Measurements from ENCODE around the gene HIVEP3. TPM values are rescaled to one million over a fixed set of nuclear protein-coding genes. Genes with fewer than 3 reads are reported as not detected.
A peak's percentile ranks its signal among the peaks of the same experiment; 100 is the strongest.

The HIVEP3 gene
- total RNA-seq, 8 experiments from 2014 or later: 3.1 to 8.0 (median 4.6) TPM

DNA sequence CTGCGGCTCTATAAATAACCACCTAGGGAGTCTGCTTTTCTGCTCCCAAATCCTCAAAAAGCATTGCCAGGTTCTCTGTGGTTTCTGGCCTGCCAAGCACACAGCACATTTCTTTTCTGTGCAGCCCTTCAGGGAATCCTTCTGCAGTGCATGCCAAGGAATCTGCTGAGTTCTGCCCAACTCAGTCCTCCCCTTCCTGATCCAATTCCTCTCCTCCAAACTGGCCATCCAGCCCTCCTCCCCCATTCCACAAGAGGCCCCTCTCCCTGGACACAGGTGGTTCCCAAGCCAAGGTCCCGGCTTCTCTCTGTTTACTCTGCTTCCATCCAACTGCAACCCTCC, 61.8 kb downstream of the HIVEP3 start:
- no peak for ATAC-seq (replicated peaks in 6 of 8)
- WGBS, 10 experiments: 0 to 100% (median 81%) methylated on average over 1 to 2 of the region's 2 CpGs; no CpG with 5 or more reads in 4 of the 10 experiments
- Histone ChIP-seq H3K27ac (no peak overlapping the region), H3K4me1 (replicated peaks in 1 of 2) (peaks cover 1 to 11% of the 10 kb centered on the region in 2 donors), H3K4me3 (no peak overlapping the region)
- in situ Hi-C loops (cut with MboI; ENCODE audit: low pct_unique_long_range_greater_than_20kb in 2 of 9, low sequenced_read_pairs in 9 of 9, unreplicated experiment in 9 of 9): no loop called here

GRCh38 chr1:41856151-41856943, 62.4 kb downstream of the HIVEP3 start:
- no peak overlapping the region for H3K27ac ChIP-seq
- ATAC-seq (replicated peaks in 6 of 8): no peak
- in situ Hi-C loops (cut with MboI; ENCODE audit: low pct_unique_long_range_greater_than_20kb in 2 of 9, low sequenced_read_pairs in 9 of 9, unreplicated experiment in 9 of 9): no loop called here
- peaks cover 0 to 5% of the 10 kb centered on the region in 2 donors for H3K4me1 ChIP-seq (replicated peaks in 1 of 2)
- 28 to 100% (median 91%) methylated on average over 1 to 13 of the region's 13 CpGs; no CpG with 5 or more reads in 1 of the 10 experiments for WGBS, 10 experiments
- no peak overlapping the region for H3K4me3 ChIP-seq

DNA sequence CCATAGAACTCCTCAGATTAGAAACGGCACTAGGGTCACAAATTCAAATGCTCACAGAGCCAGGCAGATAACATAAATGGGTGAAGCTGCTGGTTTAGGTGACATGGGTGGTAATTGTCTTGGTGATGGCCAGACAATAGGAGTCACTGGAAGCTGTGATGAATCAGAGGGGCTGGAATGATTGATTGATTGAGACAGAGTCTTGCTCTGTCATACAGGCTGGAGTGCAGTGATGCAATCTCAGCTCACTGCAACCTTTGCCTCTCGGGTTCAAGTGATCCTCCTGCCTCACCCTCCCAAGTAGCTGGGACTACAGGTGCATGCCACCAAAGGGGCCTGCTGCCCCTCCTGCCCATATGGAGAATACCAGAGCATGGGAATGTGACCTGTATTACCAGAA, 63.0 kb downstream of the HIVEP3 start:
- in situ Hi-C loops (cut with MboI; ENCODE audit: low pct_unique_long_range_greater_than_20kb in 2 of 9, low sequenced_read_pairs in 9 of 9, unreplicated experiment in 9 of 9): no loop called here
- Histone ChIP-seq H3K27ac (no peak overlapping the region), H3K4me1 (replicated peaks in 1 of 2) (peaks cover 0 to 4% of the 10 kb centered on the region in 2 donors), H3K4me3 (no peak overlapping the region)
- WGBS, 10 experiments: 20 to 89% (median 75%) methylated on average over 1 to 2 of the region's 2 CpGs; no CpG with 5 or more reads in 5 of the 10 experiments
- ATAC-seq (replicated peaks in 6 of 8): no peak

- Histone ChIP-seq H3K27ac (no peak overlapping the region), H3K4me3 (no peak overlapping the region), H3K4me1 (replicated peaks in 1 of 2) (peaks cover 0 to 4% of the 10 kb centered on the region in 2 donors)
- WGBS, 10 experiments: 60 to 100% (median 86%) methylated on average over 1 to 3 of the region's 6 CpGs; no CpG with 5 or more reads in 5 of the 10 experiments
- in situ Hi-C loops (cut with MboI; ENCODE audit: low pct_unique_long_range_greater_than_20kb in 2 of 9, low sequenced_read_pairs in 9 of 9, unreplicated experiment in 9 of 9): no loop called here
- no peak for ATAC-seq (replicated peaks in 6 of 8)
Observed at GRCh38 chr1:41853907-41854306, 64.8 kb downstream of the HIVEP3 start.

- 67 to 100% (median 89%) methylated on average over 1 to 5 of the region's 7 CpGs; no CpG with 5 or more reads in 2 of the 10 experiments for WGBS, 10 experiments
- Histone ChIP-seq H3K4me3 (no peak overlapping the region), H3K4me1 (replicated peaks in 1 of 2) (peaks cover 0 to 2% of the 10 kb centered on the region in 2 donors), H3K27ac (no peak overlapping the region)
- ATAC-seq (replicated peaks in 6 of 8): no peak
- in situ Hi-C loops (cut with MboI; ENCODE audit: low pct_unique_long_range_greater_than_20kb in 2 of 9, low sequenced_read_pairs in 9 of 9, unreplicated experiment in 9 of 9): no loop called here
Observed at GRCh38 chr1:41852091-41852490, 66.6 kb downstream of the HIVEP3 start.

DNA sequence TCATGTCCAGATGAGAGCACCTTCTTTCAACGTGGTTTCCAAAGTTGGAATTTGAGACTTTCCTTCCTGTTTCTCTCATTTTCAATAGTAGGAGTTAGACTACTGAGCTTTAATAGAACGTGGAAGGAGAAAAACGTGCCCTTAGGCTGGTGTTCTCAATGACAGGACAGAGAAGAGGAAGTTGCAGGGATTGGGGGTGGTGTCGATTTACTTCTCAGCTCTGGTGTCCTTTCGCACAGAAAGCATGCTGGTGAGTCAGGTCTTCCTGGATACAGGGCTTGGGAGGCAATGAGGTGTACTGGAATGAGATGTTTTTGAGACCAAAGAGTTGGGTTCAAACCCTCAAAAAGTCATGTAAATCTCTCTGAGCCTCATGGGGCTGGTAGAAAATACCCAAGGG, 67.1 kb downstream of the HIVEP3 start:
- no peaks in the 10 kb centered on the region for H3K4me1 ChIP-seq (replicated peaks in 1 of 2)
- in situ Hi-C loops (cut with MboI; ENCODE audit: low pct_unique_long_range_greater_than_20kb in 2 of 9, low sequenced_read_pairs in 9 of 9, unreplicated experiment in 9 of 9): no loop called here
- WGBS, 10 experiments: 30 to 86% (median 60%) methylated on average over 1 to 5 of the region's 5 CpGs; no CpG with 5 or more reads in 1 of the 10 experiments
- no peak overlapping the region for H3K4me3 ChIP-seq
- peak in 2 of 8 experiments; percentile 53 to 86 for ATAC-seq (replicated peaks in 6 of 8)
- no peak overlapping the region for H3K27ac ChIP-seq

GRCh38 chr1:41850029-41850428, 68.7 kb downstream of the HIVEP3 start:
- no peaks in the 10 kb centered on the region for H3K4me1 ChIP-seq (replicated peaks in 1 of 2)
- in situ Hi-C loops (cut with MboI; ENCODE audit: low pct_unique_long_range_greater_than_20kb in 2 of 9, low sequenced_read_pairs in 9 of 9, unreplicated experiment in 9 of 9): no loop called here
- WGBS, 10 experiments: 70 to 100% (median 100%) methylated on average over 1 to 2 of the region's 2 CpGs; no CpG with 5 or more reads in 2 of the 10 experiments
- no peak for ATAC-seq (replicated peaks in 6 of 8)
- H3K4me3 ChIP-seq: no peak overlapping the region
- no peak overlapping the region for H3K27ac ChIP-seq

- WGBS, 10 experiments: 93 to 100% (median 99%) methylated on average over 1 to 4 of the region's 4 CpGs; no CpG with 5 or more reads in 4 of the 10 experiments
- no peak overlapping the region for H3K27ac ChIP-seq
- H3K4me1 ChIP-seq (replicated peaks in 1 of 2): no peaks in the 10 kb centered on the region
- in situ Hi-C loops (cut with MboI; ENCODE audit: low pct_unique_long_range_greater_than_20kb in 2 of 9, low sequenced_read_pairs in 9 of 9, unreplicated experiment in 9 of 9): no loop called here
- no peak overlapping the region for H3K4me3 ChIP-seq
- ATAC-seq (replicated peaks in 6 of 8): peak in 1 of 8 experiments; percentile 72
Observed at GRCh38 chr1:41849211-41849759, 69.4 kb downstream of the HIVEP3 start.

- H3K4me3 ChIP-seq: no peak overlapping the region
- no peak for ATAC-seq (replicated peaks in 6 of 8)
- in situ Hi-C loops (cut with MboI; ENCODE audit: low pct_unique_long_range_greater_than_20kb in 2 of 9, low sequenced_read_pairs in 9 of 9, unreplicated experiment in 9 of 9): no loop called here
- WGBS, 10 experiments: 50 to 96% (median 91%) methylated on average over 3 to 7 of the region's 7 CpGs; no CpG with 5 or more reads in 3 of the 10 experiments
- no peaks in the 10 kb centered on the region for H3K4me1 ChIP-seq (replicated peaks in 1 of 2)
- no peak overlapping the region for H3K27ac ChIP-seq
Observed at GRCh38 chr1:41848216-41848952, 70.3 kb downstream of the HIVEP3 start.

DNA sequence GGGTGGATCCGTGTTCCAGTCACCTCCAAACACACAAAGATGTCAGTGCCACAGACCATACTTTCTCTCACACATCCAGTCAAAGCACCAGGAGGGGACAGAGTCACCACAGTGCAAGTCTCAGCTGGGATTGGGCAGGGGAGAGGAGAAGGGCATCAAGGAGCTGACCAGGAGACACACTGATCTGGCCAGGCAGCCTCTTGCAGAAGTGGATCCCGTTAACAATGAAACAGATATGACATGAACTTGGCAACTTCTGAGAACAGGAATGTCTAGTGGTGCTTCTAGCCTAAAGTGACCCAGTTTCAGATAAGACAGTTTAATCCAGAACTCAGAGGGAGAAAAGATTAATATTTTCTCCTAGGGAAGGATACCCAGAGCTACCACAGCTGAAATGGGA, 71.0 kb downstream of the HIVEP3 start:
- in situ Hi-C loops (cut with MboI; ENCODE audit: low pct_unique_long_range_greater_than_20kb in 2 of 9, low sequenced_read_pairs in 9 of 9, unreplicated experiment in 9 of 9): no loop called here
- H3K4me3 ChIP-seq: no peak overlapping the region
- H3K27ac ChIP-seq: no peak overlapping the region
- WGBS, 10 experiments: 75 to 100% (median 95%) methylated on average over 1 to 2 of the region's 2 CpGs; no CpG with 5 or more reads in 4 of the 10 experiments
- no peak for ATAC-seq (replicated peaks in 6 of 8)
- peaks cover 0 to 6% of the 10 kb centered on the region in 2 donors for H3K4me1 ChIP-seq (replicated peaks in 1 of 2)

DNA sequence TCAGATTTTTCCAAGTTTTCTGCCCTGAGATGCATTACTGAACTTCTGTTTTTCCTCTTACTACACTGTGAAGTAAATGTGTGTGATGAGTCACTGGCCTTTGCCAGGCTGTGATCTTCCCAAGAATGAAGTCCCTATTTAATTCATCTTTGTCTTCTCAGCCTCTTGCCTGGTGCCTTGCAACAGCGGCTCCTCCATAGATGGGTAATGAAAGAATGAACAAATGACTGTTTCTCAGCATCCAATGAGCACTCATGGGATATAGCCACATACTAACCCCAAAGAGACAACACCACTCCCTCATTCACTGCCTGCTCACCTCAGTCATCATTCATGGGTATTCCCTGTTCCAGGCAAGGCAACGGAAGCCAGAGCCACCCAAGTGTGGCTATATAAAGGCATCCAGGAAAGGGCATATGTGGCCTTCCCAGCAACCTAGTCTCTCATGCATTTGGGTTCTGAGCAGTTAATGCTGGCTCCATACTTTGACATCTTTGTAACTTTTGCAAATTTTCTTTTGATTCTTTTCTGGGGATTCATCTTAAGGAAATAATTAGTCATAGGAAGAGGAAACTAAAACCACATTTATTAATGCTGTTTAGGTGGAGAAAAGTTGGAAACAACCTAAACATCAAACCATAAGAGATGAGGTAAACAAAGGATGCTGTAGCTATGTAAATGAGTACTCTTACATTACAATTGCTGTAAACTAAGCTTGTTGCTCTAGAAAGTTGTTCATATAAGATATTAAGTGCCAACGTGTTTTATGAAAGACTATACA, 71.9 kb downstream of the HIVEP3 start:
- peak in 7 of 8 experiments; percentile 39 to 90 (median 86) for ATAC-seq (replicated peaks in 6 of 8)
- H3K4me3 ChIP-seq: no peak overlapping the region
- in situ Hi-C loops (cut with MboI; ENCODE audit: low pct_unique_long_range_greater_than_20kb in 2 of 9, low sequenced_read_pairs in 9 of 9, unreplicated experiment in 9 of 9): no loop called here

GRCh38 chr1:41844781-41845272, 73.9 kb downstream of the HIVEP3 start:
- 44 to 100% (median 100%) methylated on average over 1 to 2 of the region's 2 CpGs; no CpG with 5 or more reads in 2 of the 10 experiments for WGBS, 10 experiments
- Histone ChIP-seq H3K4me1 (replicated peaks in 1 of 2) (peaks cover 13 to 15% of the 10 kb centered on the region in 2 donors), H3K27ac (no peak overlapping the region), H3K4me3 (no peak overlapping the region)
- no peak for ATAC-seq (replicated peaks in 6 of 8)
- in situ Hi-C loops (cut with MboI; ENCODE audit: low pct_unique_long_range_greater_than_20kb in 2 of 9, low sequenced_read_pairs in 9 of 9, unreplicated experiment in 9 of 9): no loop called here

More for the DNA sequence above, 71.9 kb downstream of the HIVEP3 start:
- no peak overlapping the region for H3K27ac ChIP-seq
- 39 to 88% (median 52%) methylated on average over 1 to 3 of the region's 3 CpGs; no CpG with 5 or more reads in 1 of the 10 experiments for WGBS, 10 experiments
- peaks cover 6 to 13% of the 10 kb centered on the region in 2 donors for H3K4me1 ChIP-seq (replicated peaks in 1 of 2)
